GM21447 (cell line): Measurements from ENCODE around the gene CNTNAP5.
"Not testable (repeated sequence)": the region's sequence is repeated elsewhere in the genome, so short reads cannot be mapped to it uniquely, and the experiment has no call there.

Experiments
- ATAC-seq: cut with Tn5 transposase; IDR thresholded peaks from one replicate; pipeline ENCODE4 v1.9.1; 2021; ENCODE audit not compliant: unreplicated experiment

The CNTNAP5 gene

GRCh38 chr2:124317628-124318027, 292.5 kb downstream of the CNTNAP5 start:
- no peak for ATAC-seq

- ATAC-seq, result no peak
Observed at GRCh38 chr2:124318913-124319312, 293.8 kb downstream of the CNTNAP5 start.

- ATAC-seq, result no peak
Observed at GRCh38 chr2:124319577-124319976, 294.5 kb downstream of the CNTNAP5 start.

GRCh38 chr2:124320051-124320688, 295.1 kb downstream of the CNTNAP5 start:
- no peak for ATAC-seq

- ATAC-seq, result no peak
Observed at GRCh38 chr2:124323321-124323720, 298.2 kb downstream of the CNTNAP5 start.

- no peak for ATAC-seq
Observed at GRCh38 chr2:124325667-124326440, 300.8 kb downstream of the CNTNAP5 start.

- no peak for ATAC-seq
Observed at GRCh38 chr2:124327303-124327702, 302.2 kb downstream of the CNTNAP5 start.

GRCh38 chr2:124328397-124328796, 303.3 kb downstream of the CNTNAP5 start:
- no peak for ATAC-seq

- no peak for ATAC-seq
Observed at GRCh38 chr2:124333784-124334183, 308.7 kb downstream of the CNTNAP5 start.

- ATAC-seq, result no peak
Observed at GRCh38 chr2:124335058-124335457, 310.0 kb downstream of the CNTNAP5 start.

GRCh38 chr2:124339709-124340108, 314.6 kb downstream of the CNTNAP5 start:
- no peak for ATAC-seq

GRCh38 chr2:124343827-124344498, 318.9 kb downstream of the CNTNAP5 start:
- no peak for ATAC-seq

- ATAC-seq, result no peak
Observed at GRCh38 chr2:124347209-124347608, 322.1 kb downstream of the CNTNAP5 start.

GRCh38 chr2:124353656-124354055, 328.6 kb downstream of the CNTNAP5 start:
- no peak for ATAC-seq

- ATAC-seq, result no peak
Observed at GRCh38 chr2:124354466-124354865, 329.4 kb downstream of the CNTNAP5 start.

GRCh38 chr2:124361966-124362365, 336.9 kb downstream of the CNTNAP5 start:
- not testable (repeated sequence) for ATAC-seq

GRCh38 chr2:124369181-124369580, 344.1 kb downstream of the CNTNAP5 start:
- ATAC-seq, result no peak

GRCh38 chr2:124380221-124380749, 355.2 kb downstream of the CNTNAP5 start:
- no peak for ATAC-seq

GRCh38 chr2:124382067-124382618, 357.1 kb downstream of the CNTNAP5 start:
- ATAC-seq, result no peak

- ATAC-seq, result no peak
Observed at GRCh38 chr2:124395961-124396360, 370.9 kb downstream of the CNTNAP5 start.

GRCh38 chr2:124402274-124402673, 377.2 kb downstream of the CNTNAP5 start:
- ATAC-seq, result no peak
